ENCODE measurements around the gene ACAP2.

- TF ChIP-seq CTCF (conservative IDR thresholded peaks at IDR 0.05) (no peak), ZFX (IDR thresholded peaks at IDR 0.05) (no peak)
Measured at GRCh38 chr3:195312714-195313113, 130.1 kb downstream of the ACAP2 start.
